HAP-1 (cell line): ENCODE results near the gene PPIC.

Experiments used
- DNase-seq, 2 experiments: peaks; one replicate each; pipeline ENCODE4 v3.0.0-alpha.2; 2016 to 2020; ENCODE audit warnings: low spot score in 2 of 2
- H3K27me3 ChIP-seq: fragments of 250-450 bp; sonication (Bioruptor Pico); 2 replicates; pipeline ENCODE4 v1.5.1; 2020; ENCODE audit warnings: low read depth, mild to moderate bottlenecking, moderate library complexity
- H3K36me3 ChIP-seq: fragments of 250-450 bp; sonication (Bioruptor Pico); replicated peaks from 2 replicates; pipeline ENCODE4 v1.5.1; 2020; ENCODE audit warnings: mild to moderate bottlenecking
- H3K4me1 ChIP-seq: fragments of 250-450 bp; sonication (Bioruptor Pico); 2 replicates; pipeline ENCODE4 v1.5.1; 2020; ENCODE audit warnings: mild to moderate bottlenecking
- H3K4me3 ChIP-seq: fragments of 250-450 bp; sonication (Bioruptor Pico); 2 replicates; pipeline ENCODE4 v1.5.1; 2020; ENCODE audit warnings: mild to moderate bottlenecking, moderate library complexity
- H3K9me3 ChIP-seq: fragments of 250-450 bp; sonication (Bioruptor Pico); 2 replicates; pipeline ENCODE4 v1.5.1; 2020; ENCODE audit warnings: mild to moderate bottlenecking, moderate library complexity
- in situ Hi-C: fragments of 300-500 bp; cut with MboI; formaldehyde crosslinking; loops from 3 replicates; pipeline ENCODE4 v1.14.3; 2020; ENCODE audit warnings: low sequenced_read_pairs, inconsistent platforms, mixed read lengths

PPIC gene

DNA sequence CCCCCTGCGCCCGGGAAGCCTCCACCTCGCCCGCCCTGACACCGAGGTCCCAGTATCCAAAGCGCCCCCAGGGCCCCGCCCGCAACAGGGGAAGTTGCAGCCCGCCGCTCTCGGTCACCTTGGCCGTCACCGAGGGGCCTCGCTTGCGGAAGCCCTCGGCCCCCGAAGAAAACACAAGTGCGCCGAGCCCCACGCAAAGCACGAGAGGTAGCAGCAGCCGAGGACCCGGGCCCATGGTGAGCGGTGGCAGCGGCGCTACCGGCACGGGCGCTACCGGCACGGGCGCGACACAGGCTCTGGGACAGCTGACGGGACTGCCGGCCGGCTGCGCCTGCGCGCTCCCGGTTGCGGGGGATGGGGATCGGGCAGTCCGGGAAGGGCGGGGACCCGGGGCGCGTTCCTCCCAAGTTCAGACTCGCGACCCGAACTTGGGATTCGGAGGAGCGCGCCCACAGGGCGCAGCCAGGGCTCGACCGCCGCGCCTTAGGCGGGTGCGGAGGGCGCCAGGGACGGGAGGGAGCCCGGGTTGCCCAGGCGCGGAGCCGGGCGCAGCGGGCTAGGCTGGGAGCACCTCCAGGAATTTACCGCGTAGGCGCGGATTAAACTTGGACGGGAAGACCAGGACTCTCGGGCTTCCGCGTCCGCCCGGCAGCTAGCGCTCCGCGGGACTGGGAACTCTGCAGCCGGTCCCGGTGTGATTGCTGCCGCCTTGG, at the start of gene PPIC:
Gene PPIC, minus strand, starts transcription at position 335 of the 713 bp plus-strand sequence. Its CDS starts 100 bp downstream, at position 235.
- in situ Hi-C loops = no loop called here
- H3K4me3 ChIP-seq = peak within 1 kb of the TSS; percentile 74
- peak; percentile 70 to 90 for DNase-seq
- no peaks in the 10 kb centered on the region for H3K27me3 ChIP-seq
- H3K36me3 ChIP-seq = no peaks in the 10 kb centered on the region
- H3K9me3 ChIP-seq = no peaks in the 10 kb centered on the region
- H3K4me1 ChIP-seq = peaks cover 3% of the 10 kb centered on the region; the same call in 1 of the 2 replicates

DNA sequence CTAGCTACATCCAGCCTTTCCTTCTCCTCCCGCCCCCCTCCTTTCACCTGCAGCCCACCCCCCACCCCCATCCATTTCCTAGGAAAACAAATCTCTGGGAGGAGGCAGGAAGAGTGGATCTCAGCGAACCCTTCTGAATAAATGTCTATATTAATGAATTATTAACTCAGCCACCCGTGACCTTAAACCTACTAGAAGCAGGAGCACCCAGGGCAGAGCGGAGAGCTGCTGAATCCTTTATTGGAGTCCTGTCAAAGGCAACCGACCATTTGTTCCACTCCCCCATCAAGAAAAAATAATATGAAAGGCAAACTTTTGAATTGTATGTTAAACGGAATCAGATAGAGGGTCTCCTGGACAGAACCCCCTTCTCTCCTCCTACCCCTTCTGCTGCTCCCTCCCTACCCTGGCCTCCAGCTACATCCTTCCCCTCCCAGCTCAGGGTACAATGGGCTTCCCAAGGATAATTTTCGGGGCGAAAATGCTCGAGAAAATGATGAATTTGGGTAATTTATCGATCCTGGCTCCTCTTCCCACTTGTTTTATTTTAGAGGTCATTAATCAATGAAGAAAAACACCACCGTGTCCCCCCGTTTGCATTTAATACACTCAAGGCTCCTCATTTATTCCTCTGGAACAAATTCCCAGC, 49.2 kb upstream of the PPIC start:
- no peaks in the 10 kb centered on the region; the same call in 1 of the 2 replicates for H3K4me1 ChIP-seq
- peaks cover 28% of the 10 kb centered on the region for H3K27me3 ChIP-seq
- H3K36me3 ChIP-seq = no peaks in the 10 kb centered on the region
- DNase-seq = no peak
- no peak overlapping the region for H3K4me3 ChIP-seq
- no peaks in the 10 kb centered on the region for H3K9me3 ChIP-seq
- in situ Hi-C loops = no loop called here

DNA sequence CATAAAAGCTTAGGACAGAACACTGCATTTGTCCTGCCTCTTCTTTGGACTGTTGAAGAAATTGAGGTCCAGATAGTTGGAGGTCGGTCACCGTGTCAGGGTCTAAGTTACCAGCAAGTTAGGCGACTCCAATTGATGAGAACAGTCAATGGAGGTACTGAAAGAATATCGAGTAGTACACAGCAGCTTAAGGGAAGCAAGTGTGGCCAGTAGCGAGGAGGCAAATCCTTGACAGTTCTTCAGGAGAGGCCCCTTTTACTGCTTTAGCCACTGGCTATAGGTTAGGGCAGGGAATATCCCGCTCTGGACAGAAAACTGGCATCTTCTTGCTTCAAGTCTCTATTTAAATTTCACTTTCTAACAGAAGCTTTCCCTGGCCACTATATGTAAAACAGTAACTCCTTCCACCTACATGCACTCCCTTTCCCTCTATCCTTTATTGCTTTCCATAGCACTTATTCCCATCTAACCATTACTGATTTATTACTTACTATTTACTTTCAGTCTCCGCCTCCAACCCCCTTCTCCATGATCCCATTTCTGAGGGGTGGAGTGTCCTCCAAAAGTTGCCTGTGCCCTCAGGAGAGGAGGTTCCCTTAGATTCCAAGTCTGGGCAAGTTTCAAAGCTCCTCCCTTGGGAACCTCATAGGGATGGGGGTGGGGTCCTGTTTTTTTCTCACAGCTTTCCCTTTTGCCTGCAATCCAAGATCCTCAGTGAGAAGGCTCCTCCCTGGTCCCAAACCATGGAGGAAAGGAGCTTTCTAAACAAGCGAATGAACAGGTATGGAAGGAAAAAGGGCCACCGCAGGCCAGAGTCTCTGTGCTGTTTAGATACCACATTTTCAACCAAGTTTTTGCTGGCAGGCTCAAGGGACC, 48.4 kb upstream of the PPIC start:
- Histone ChIP-seq H3K4me1 (no peaks in the 10 kb centered on the region; the same call in 1 of the 2 replicates), H3K27me3 (peaks cover 29% of the 10 kb centered on the region), H3K4me3 (no peak overlapping the region), H3K36me3 (no peaks in the 10 kb centered on the region), H3K9me3 (no peaks in the 10 kb centered on the region)
- DNase-seq = no peak
- in situ Hi-C loops = no loop called here

DNA sequence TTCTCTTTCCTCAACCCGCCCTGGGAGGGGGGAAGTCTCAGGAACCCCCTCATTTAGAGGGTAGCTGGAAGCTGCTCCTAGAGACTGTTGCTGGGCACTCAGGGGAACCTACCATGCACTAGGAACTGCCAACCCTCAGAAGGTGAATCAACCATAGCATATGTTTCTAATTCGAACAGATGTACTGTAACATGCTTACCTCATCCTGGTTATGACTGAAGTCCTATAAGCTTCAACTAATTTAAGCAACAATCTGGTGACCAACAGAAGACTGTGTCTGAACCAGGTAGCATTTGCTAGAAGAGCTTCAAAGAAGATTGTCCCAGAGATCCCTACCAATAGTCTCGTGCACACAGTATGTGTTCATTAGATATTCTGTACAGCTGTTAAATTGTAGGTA, 46.8 kb upstream of the PPIC start:
- H3K9me3 ChIP-seq = no peaks in the 10 kb centered on the region

DNA sequence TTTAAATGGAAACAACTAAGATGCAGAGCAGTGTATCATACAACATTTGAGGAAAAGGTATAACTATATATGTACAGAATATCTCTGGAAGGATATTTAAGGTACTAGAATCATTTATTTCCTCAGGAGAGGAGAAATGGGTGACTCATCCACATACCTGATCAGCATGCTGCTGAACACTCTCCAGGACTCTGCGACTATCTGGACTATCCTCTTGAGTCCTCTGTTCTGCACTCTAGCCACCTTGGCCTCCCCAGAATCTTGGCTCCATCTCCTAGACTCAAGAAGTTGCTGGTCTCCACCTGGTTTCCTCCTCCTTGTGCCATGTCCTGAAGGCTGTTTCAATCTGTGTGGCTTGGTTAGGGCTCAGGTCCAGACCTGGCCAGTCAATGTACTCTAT, 43.7 kb upstream of the PPIC start:
- Histone ChIP-seq H3K4me1 (no peaks in the 10 kb centered on the region), H3K36me3 (no peaks in the 10 kb centered on the region), H3K27me3 (peaks cover 26% of the 10 kb centered on the region), H3K4me3 (no peak overlapping the region), H3K9me3 (no peaks in the 10 kb centered on the region)
- in situ Hi-C loops = no loop called here
- DNase-seq = no peak

More for the DNA sequence above, 46.8 kb upstream of the PPIC start:
- DNase-seq = no peak
- Histone ChIP-seq H3K27me3 (peaks cover 31% of the 10 kb centered on the region), H3K36me3 (no peaks in the 10 kb centered on the region), H3K4me3 (no peak overlapping the region), H3K4me1 (no peaks in the 10 kb centered on the region)
- in situ Hi-C loops = no loop called here

DNA sequence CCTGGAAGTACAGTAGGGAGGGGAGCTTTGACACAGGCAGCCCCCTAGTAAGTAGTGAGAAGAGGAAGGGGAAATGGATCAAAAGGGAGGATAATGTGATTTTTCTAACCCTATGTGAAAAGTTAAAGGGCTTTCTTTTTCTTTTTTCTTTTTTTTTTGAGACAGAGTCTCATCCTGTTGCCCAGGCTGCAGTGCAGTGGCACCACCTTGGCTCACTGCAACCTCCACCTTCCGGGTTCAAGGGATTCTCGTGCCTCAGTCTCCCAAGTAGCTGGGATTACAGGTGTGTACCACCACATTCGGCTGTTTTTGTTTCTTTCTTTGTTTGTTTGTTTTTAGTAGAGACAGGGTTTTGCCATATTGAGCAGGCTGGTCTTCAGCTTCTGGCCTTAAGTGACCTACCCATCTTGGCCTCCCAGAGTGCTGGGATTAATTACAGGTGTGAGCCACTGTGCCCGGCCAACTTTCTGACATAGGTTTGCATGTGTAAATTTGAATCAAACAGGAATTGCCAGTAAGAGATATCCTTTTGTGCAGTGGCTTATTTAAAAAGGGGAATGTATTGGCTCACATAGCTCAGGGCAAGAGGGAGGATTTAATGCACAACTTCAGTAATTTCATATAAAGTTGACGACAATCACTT, 39.1 kb upstream of the PPIC start:
- in situ Hi-C loops = no loop called here
- no peaks in the 10 kb centered on the region for H3K4me1 ChIP-seq
- H3K4me3 ChIP-seq = no peak overlapping the region
- H3K36me3 ChIP-seq = no peaks in the 10 kb centered on the region
- no peak for DNase-seq
- H3K27me3 ChIP-seq = peaks cover 5% of the 10 kb centered on the region
- H3K9me3 ChIP-seq = no peaks in the 10 kb centered on the region

DNA sequence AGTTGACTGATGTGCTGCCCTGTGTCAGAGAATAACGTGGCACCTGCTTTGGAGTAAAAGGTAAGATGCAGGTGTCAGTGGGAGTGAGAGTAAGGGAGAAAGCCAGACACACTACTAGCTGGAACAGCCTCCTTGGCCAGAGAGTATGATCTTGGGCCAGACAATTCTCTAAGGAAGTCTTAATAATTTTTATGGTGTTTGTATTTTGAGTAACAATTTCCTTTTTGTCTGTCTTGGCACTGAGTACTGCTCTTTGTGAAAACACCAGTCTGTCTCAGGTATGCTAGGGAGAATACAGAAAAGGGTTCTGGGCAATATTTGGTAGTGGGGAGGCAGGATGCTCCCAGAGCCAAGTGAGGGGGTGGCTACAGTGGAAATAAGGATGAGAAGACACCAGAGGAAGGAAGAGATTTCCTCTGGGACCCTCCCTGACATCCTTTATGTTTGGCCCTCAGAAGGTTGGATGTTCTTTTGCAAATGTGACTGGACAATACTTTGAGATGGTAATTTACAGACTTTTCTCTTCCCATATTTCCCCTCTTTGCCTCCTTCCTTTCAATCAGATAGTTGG, 31.9 kb upstream of the PPIC start:
- no peaks in the 10 kb centered on the region for H3K27me3 ChIP-seq
- H3K4me1 ChIP-seq = no peaks in the 10 kb centered on the region
- in situ Hi-C loops = no loop called here
- H3K36me3 ChIP-seq = no peaks in the 10 kb centered on the region
- H3K9me3 ChIP-seq = no peaks in the 10 kb centered on the region
- no peak for DNase-seq
- no peak overlapping the region for H3K4me3 ChIP-seq

DNA sequence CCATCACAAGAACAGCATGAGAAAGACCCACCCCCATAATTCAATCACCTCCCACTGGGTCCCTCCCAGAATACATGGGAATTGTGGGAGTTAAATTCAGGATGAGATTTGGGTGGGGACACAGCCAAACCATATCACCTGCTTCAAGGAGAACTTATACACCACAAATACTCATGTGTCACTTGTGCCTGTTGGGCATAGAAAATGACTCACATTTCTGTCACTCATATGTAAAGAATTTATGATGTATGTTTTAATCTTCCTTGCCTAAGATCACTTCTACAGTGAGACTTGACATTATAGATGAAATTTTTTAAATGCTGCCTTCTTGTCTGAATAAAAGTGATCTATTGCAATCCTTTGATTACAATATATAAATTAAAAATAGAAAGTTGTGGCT, 29.5 kb upstream of the PPIC start:
- Histone ChIP-seq H3K9me3 (no peaks in the 10 kb centered on the region), H3K4me1 (no peaks in the 10 kb centered on the region), H3K4me3 (no peak overlapping the region), H3K27me3 (no peaks in the 10 kb centered on the region), H3K36me3 (no peaks in the 10 kb centered on the region)
- in situ Hi-C loops = no loop called here
- DNase-seq = no peak

DNA sequence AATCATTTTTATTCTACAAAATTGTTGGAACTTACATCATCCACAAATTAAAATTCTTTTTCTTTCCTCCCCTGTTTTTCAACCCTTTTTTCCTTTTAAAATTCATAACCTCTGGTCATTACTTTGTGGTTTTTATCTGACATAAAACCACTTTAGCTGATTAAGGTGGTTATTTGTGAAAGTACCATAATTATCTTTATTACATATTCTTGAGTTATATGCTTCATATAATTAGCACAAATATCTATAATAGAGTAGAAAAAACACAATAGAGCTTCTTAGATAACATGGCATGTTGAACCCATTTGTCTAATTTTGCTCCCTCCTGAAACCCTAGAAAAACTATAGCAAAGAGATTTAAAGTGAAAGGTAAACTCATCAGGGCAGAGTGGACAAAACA, 22.9 kb upstream of the PPIC start:
- no peaks in the 10 kb centered on the region for H3K4me1 ChIP-seq
- H3K36me3 ChIP-seq = no peaks in the 10 kb centered on the region
- in situ Hi-C loops = no loop called here
- no peak for DNase-seq
- H3K4me3 ChIP-seq = no peak overlapping the region
- no peaks in the 10 kb centered on the region for H3K9me3 ChIP-seq
- H3K27me3 ChIP-seq = 0 out of 2 replicates have a peak, but pooled peaks cover 4% of the 10 kb centered on the region

DNA sequence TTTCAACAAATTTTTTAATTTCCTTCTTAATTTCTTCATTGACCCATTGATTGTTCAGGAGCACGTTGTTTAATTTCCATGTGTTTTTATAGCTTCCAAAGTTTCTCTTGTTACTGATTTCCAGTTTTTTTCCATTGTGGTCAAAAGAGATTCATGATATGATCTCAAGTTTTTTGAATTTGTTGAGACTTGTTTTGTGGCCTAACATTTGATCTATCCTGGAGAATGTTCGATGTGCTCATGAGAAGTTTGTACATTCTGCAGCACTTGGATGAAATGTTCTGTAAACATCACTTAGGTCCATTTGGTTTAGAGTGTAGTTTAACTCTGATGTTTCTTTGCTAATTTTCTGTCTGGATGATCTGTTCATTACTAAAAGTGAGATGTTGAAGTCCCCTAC, 14.7 kb upstream of the PPIC start:
- Histone ChIP-seq H3K9me3 (no peaks in the 10 kb centered on the region), H3K27me3 (no peaks in the 10 kb centered on the region), H3K36me3 (no peaks in the 10 kb centered on the region), H3K4me1 (no peaks in the 10 kb centered on the region), H3K4me3 (no peak overlapping the region)
- in situ Hi-C loops = no loop called here
- no peak for DNase-seq

DNA sequence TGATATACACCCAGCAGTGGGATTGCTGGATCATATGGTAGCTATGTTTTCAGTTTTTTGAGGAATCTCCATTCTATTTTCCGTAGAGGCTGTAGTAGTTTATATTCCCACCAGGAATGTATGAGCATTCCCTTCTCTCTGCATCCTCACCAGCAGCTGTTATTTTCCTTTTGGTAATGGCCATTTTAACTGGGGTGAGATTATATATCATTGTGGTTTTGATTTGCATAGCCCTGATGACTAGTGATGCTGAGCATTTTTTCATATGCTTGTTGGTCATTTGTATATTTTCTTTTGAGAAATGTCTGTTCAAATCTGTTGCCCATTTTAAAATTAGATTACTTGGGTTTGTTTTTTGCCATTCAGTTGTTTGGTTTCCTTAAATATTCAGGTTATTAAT, 11.2 kb upstream of the PPIC start:
- in situ Hi-C loops = no loop called here

DNA sequence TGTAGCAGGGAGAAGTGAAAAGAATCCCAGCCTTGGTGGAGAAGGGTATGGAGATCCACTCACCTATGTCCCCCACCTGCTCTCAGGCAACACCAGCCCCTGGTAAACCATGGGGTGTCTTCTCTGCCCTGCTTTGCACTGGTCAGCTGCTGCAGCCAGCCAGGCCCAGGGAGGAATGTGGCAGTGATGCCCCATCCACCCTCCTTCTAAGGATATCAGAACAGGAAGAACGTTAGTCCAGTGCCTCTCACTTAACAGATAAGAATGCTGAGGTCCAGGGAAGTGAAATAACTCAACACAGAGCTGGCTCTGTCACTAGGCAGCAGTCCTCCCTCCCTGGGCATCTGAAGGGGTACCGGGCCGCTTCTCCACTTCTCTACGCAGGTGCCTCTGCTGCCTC, 9.7 kb upstream of the PPIC start:
- in situ Hi-C loops = no loop called here
- Histone ChIP-seq H3K27me3 (no peaks in the 10 kb centered on the region), H3K36me3 (no peaks in the 10 kb centered on the region), H3K4me3 (no peak overlapping the region), H3K4me1 (0 out of 2 replicates have a peak, but pooled peaks cover 4% of the 10 kb centered on the region), H3K9me3 (no peaks in the 10 kb centered on the region)
- DNase-seq = no peak

More for the DNA sequence above, 11.2 kb upstream of the PPIC start:
- Histone ChIP-seq H3K4me1 (0 out of 2 replicates have a peak, but pooled peaks cover 4% of the 10 kb centered on the region), H3K9me3 (no peaks in the 10 kb centered on the region), H3K36me3 (no peaks in the 10 kb centered on the region), H3K4me3 (no peak overlapping the region), H3K27me3 (no peaks in the 10 kb centered on the region)
- no peak for DNase-seq

DNA sequence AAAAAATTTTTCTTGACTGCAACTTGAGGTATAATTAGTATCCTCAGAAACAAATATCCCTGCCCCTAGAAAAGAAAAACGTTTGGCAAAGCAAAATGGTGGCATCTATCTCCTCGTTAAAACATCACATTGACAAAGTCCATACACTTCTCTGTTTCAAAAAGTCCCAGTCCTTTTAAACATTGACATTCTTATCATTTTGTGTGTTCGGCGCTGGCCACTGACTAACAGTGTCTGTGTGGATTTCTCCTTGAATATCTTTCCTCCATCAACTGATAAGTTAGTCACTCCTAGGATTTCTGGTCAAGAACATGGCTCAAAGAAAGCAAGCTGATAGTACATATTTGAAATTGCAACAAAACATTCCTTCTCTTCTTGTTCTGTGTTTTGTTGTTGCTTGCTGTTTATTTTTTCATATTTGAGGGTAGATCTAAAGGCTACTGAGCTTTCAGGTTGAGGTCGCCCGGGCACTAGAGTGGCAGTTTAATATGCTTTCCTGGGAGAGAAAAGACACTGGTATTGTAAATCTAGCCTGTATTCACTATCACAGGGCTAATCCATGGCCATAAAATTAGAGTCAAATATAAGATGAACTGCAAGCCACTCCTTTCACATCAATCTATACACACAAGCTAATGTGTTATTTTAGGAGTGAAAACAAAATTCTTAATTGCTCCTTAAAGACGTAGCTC, 8.5 kb upstream of the PPIC start:
- no peak overlapping the region for H3K4me3 ChIP-seq
- no peak for DNase-seq
- H3K36me3 ChIP-seq = no peaks in the 10 kb centered on the region
- no peaks in the 10 kb centered on the region for H3K27me3 ChIP-seq
- H3K4me1 ChIP-seq = 0 out of 2 replicates have a peak, but pooled peaks cover 4% of the 10 kb centered on the region
- in situ Hi-C loops = no loop called here
- H3K9me3 ChIP-seq = no peaks in the 10 kb centered on the region
